ENCODE results near the gene UAP1L1. TPM values are rescaled to one million over a fixed set of nuclear protein-coding genes. Genes with fewer than 3 reads are reported as not detected.

The UAP1L1 gene
- total RNA-seq, 1 experiment from 2014 or later: 6.6 TPM

DNA sequence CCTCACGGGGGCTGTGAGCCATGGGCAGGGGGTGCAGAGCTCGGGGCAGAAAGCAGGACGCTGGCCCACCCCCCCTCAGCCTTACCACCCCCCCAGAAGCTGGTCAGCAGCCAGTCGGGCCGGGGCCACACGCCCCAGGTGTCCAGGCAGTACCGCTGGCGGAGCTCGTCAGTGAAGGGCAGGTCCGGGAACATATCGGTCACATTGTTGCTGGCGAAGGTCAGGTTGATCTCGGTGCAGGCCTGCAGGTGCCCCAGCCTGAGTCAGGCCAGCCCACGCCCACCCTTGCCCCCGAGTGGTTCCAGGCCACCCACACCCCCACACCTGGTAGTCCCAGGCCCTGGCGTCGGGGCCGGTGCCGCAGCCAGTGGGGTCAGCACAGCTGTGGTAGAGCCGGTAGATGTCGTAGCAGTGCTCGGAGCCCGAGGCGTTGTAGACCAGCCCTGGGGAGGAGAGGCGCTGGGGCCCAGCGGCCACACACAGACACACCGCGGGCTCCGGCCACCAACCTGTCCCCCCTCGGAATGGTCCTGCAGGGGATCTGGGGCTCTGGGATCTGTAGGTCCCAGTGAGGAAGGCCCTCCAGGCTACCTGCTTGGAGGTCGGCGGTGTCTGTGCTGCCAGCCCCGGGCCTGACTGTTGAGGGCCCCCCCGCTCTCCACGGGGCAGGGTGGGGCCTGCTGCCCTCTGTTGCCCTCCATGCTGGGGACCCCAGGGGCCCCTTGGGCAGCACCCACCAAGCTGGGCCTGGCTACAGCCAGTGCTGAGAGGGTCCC, 34.7 kb downstream of the UAP1L1 start:
- no peak overlapping the region for H4K8ac ChIP-seq (replicated peaks; ENCODE audit: insufficient read length, low read depth, low read length)
- H3K56ac ChIP-seq (ENCODE audit: insufficient read length, low read depth, low read length): no peak overlapping the region
- no peak overlapping the region for H3K9ac ChIP-seq (ENCODE audit: extremely low read depth, insufficient read length, low read length)
- Mint-ChIP-seq H3K4me1 (no peaks in the 10 kb centered on the region), H3K4me3 (no peak overlapping the region), H3K27ac (no peak overlapping the region), H3K36me3 (ENCODE audit: insufficient read depth in 1 of 3, low read depth in 3 of 3) (peaks cover 0 to 9% (median 0%) of the 10 kb centered on the region in 3 experiments; a peak in 3 of 7 replicates), H3K9me3 (no peaks in the 10 kb centered on the region), H3K27me3 (ENCODE audit: low read depth) (peaks cover 30% of the 10 kb centered on the region)
- DNase-seq: no peak
- no CpG with 5 or more reads among the region's 35 CpGs for WGBS (ENCODE audit: extremely low coverage, insufficient read length, low lambda C conversion rate)
- no peak overlapping the region for H2BK12ac ChIP-seq (ENCODE audit: insufficient read length, low read depth, low read length)
- no peak overlapping the region; the same call in 1 of the 2 replicates for H2BK15ac ChIP-seq (ENCODE audit: low read depth, low read length)
- no peak overlapping the region for H3K23ac ChIP-seq (ENCODE audit: insufficient read length, low read depth, low read length)
- no peak overlapping the region for H2BK20ac ChIP-seq (ENCODE audit: low read depth, low read length, poor library complexity, severe bottlenecking)
- H3K4me2 ChIP-seq (ENCODE audit: insufficient read depth, insufficient read length, low read length): no peak overlapping the region
- no peaks in the 10 kb centered on the region for H3K79me2 ChIP-seq (ENCODE audit: insufficient read depth, low read length)
- no peak overlapping the region for H2AFZ ChIP-seq (ENCODE audit: low read length)
- H3K14ac ChIP-seq (ENCODE audit: insufficient read depth, low read length): no peak overlapping the region; the same call in 1 of the 2 replicates
- H2BK5ac ChIP-seq (ENCODE audit: insufficient read length, low read length): no peak overlapping the region
- no peak overlapping the region for H4K91ac ChIP-seq (ENCODE audit: insufficient read length, low read depth, low read length)
- TF ChIP-seq, protein P1, sequence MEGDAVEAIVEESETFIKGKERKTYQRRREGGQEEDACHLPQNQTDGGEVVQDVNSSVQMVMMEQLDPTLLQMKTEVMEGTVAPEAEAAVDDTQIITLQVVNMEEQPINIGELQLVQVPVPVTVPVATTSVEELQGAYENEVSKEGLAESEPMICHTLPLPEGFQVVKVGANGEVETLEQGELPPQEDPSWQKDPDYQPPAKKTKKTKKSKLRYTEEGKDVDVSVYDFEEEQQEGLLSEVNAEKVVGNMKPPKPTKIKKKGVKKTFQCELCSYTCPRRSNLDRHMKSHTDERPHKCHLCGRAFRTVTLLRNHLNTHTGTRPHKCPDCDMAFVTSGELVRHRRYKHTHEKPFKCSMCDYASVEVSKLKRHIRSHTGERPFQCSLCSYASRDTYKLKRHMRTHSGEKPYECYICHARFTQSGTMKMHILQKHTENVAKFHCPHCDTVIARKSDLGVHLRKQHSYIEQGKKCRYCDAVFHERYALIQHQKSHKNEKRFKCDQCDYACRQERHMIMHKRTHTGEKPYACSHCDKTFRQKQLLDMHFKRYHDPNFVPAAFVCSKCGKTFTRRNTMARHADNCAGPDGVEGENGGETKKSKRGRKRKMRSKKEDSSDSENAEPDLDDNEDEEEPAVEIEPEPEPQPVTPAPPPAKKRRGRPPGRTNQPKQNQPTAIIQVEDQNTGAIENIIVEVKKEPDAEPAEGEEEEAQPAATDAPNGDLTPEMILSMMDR (conservative IDR thresholded peaks at IDR 0.05): no peak
- H4K5ac ChIP-seq (ENCODE audit: insufficient read length, low read depth, low read length): no peak overlapping the region
- no peak overlapping the region for H3K27ac ChIP-seq (ENCODE audit: insufficient read length, low read depth, low read length)
- no peaks in the 10 kb centered on the region for H3K79me1 ChIP-seq (ENCODE audit: insufficient read depth, low read depth, low read length, poor library complexity, severe bottlenecking)
- no peak overlapping the region for H3T11ph ChIP-seq (ENCODE audit: low read length)
- H3K18ac ChIP-seq (ENCODE audit: insufficient read length, low read depth, low read length): no peak overlapping the region
- H3K9me3 ChIP-seq (ENCODE audit: control insufficient read depth, low read depth, low read length): no peaks in the 10 kb centered on the region
- H3K4me1 ChIP-seq (ENCODE audit: insufficient read depth, low read length): no peaks in the 10 kb centered on the region
- no peak overlapping the region for H2AK5ac ChIP-seq (ENCODE audit: insufficient read length, low read length)
- H2BK120ac ChIP-seq (ENCODE audit: low read depth, low read length, poor library complexity, severe bottlenecking): no peak overlapping the region
- H4K20me1 ChIP-seq (ENCODE audit: control insufficient read depth, insufficient read depth, insufficient read length): no peaks in the 10 kb centered on the region
- H3K27me3 ChIP-seq (ENCODE audit: insufficient read depth, low read length): peaks cover 4% of the 10 kb centered on the region; the same call in 1 of the 2 replicates
- H3K23me2 ChIP-seq (ENCODE audit: insufficient read length, low read depth, low read length, poor library complexity, severe bottlenecking): no peaks in the 10 kb centered on the region
- H3K4ac ChIP-seq (ENCODE audit: low read depth, low read length): no peak overlapping the region

All from H9 (cell line).